ENCODE results near the gene PLCL1. TPM values are rescaled to one million over a fixed set of nuclear protein-coding genes. Genes with fewer than 3 reads are reported as not detected.

Gene PLCL1
- total and polyA plus RNA-seq, 12 donors = 1.6 to 24.0 (median 4.9) TPM

DNA sequence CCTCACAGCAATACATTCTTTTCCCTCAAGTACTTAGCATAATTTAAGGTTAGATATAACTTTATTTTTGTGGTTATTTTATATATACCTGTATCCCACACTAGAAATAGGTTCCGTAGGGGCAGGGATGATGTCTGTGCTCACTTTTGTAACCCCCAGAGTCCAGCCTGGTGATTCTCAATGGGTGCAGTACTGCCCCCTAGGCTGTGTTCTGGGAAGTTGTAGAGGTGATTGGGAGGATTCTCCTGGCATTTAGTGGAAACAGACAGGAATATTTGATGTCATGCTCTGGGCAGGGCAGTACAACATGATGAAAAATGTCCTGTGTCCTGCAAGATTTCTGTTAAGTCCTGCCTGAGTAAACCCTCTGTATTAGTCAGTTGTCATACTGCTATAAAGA, 333.3 kb downstream of the PLCL1 start:
- intact Hi-C loops (cut with DNase I) = loop anchor here in 1 of 2 donors (10.0 kb wide), 1 partner anchor 157 kb away; no protein-coding TSS in a partner anchor
- no peak for TF ChIP-seq POLR2A (IDR thresholded peaks at IDR 0.05)
- TF ChIP-seq, protein P1, sequence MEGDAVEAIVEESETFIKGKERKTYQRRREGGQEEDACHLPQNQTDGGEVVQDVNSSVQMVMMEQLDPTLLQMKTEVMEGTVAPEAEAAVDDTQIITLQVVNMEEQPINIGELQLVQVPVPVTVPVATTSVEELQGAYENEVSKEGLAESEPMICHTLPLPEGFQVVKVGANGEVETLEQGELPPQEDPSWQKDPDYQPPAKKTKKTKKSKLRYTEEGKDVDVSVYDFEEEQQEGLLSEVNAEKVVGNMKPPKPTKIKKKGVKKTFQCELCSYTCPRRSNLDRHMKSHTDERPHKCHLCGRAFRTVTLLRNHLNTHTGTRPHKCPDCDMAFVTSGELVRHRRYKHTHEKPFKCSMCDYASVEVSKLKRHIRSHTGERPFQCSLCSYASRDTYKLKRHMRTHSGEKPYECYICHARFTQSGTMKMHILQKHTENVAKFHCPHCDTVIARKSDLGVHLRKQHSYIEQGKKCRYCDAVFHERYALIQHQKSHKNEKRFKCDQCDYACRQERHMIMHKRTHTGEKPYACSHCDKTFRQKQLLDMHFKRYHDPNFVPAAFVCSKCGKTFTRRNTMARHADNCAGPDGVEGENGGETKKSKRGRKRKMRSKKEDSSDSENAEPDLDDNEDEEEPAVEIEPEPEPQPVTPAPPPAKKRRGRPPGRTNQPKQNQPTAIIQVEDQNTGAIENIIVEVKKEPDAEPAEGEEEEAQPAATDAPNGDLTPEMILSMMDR (IDR thresholded peaks at IDR 0.05) = no peak
- no peaks in the 10 kb centered on the region for H3K36me3 ChIP-seq (replicated peaks in 1 of 2)
- no peaks in the 10 kb centered on the region for H3K9me3 ChIP-seq (replicated peaks in 1 of 3)
- peaks cover 0 to 10% of the 10 kb centered on the region in 2 donors for H3K4me1 ChIP-seq (replicated peaks in 1 of 2)
- no peak overlapping the region for H3K4me3 ChIP-seq
- H3K27me3 ChIP-seq = no peaks in the 10 kb centered on the region
- WGBS, 4 donors = 92 to 100% (median 96%) methylated on average over 1 of the region's 1 CpG
- H3K27ac ChIP-seq = no peak overlapping the region
- no peak for DNase-seq

- TF ChIP-seq, protein P1 (IDR thresholded peaks at IDR 0.05) = no peak
- TF ChIP-seq POLR2A (IDR thresholded peaks at IDR 0.05) = no peak
- Histone ChIP-seq H3K9me3 (replicated peaks in 1 of 3) (no peaks in the 10 kb centered on the region), H3K36me3 (replicated peaks in 1 of 2) (no peaks in the 10 kb centered on the region), H3K4me1 (replicated peaks in 1 of 2) (no peaks in the 10 kb centered on the region), H3K27me3 (no peaks in the 10 kb centered on the region), H3K4me3 (no peak overlapping the region), H3K27ac (no peak overlapping the region)
- no peak for DNase-seq
- 85 to 87% (median 86%) methylated on average over 2 of the region's 2 CpGs for WGBS, 4 donors
- intact Hi-C loops (cut with DNase I) = no loop called here
Measured at GRCh38 chr2:198141726-198142125, 337.3 kb downstream of the PLCL1 start.

DNA sequence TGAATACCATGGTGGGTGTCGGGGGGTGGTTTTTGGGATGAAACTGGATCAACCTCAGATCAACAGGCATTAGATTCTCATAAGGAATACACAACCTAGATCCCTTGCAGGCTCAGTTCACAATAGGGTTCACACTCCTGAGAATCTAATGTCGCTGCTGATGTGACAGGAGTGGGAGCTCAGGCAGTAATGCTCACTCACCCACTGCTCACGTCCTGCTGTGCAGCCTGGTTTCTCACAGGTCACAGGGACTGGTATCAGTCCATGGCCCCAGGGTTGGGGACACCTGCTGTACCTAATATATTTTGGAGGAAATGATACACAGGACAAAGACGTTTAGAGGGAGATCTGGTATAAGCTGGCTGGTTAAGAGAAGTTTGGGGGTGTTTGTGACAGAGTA, 338.8 kb downstream of the PLCL1 start:
- intact Hi-C loops (cut with DNase I) = no loop called here
- no peaks in the 10 kb centered on the region for H3K9me3 ChIP-seq (replicated peaks in 1 of 3)
- no peak for DNase-seq
- H3K4me3 ChIP-seq = no peak overlapping the region
- no peaks in the 10 kb centered on the region for H3K36me3 ChIP-seq (replicated peaks in 1 of 2)
- no peak overlapping the region for H3K27ac ChIP-seq
- WGBS, 4 donors = 75 to 80% (median 78%) methylated on average over 4 of the region's 4 CpGs
- no peak for TF ChIP-seq POLR2A (IDR thresholded peaks at IDR 0.05)
- TF ChIP-seq, protein P1 (IDR thresholded peaks at IDR 0.05) = no peak
- H3K4me1 ChIP-seq (replicated peaks in 1 of 2) = no peaks in the 10 kb centered on the region
- H3K27me3 ChIP-seq = no peaks in the 10 kb centered on the region

DNA sequence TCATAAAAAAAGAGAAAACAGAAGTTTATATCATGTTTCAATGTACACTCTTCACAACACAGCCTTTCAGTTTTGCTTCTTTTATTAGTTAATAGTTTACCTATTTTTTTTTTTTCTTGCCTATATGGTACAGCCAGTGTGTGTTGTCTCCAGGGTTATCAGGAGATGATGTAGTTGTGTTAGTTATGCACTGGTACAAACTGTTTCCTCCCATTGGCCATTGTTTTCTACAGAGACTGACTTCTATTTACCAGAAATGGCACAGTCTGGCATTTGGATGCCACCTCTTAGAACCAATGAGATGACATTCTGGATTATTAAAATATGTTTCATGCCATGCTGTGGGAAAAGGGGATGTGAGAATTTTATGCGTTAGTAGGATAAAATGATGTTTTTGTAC, 339.4 kb downstream of the PLCL1 start:
- Histone ChIP-seq H3K36me3 (replicated peaks in 1 of 2) (no peaks in the 10 kb centered on the region), H3K27me3 (no peaks in the 10 kb centered on the region), H3K4me3 (no peak overlapping the region), H3K9me3 (replicated peaks in 1 of 3) (no peaks in the 10 kb centered on the region), H3K27ac (no peak overlapping the region), H3K4me1 (replicated peaks in 1 of 2) (no peaks in the 10 kb centered on the region)
- DNase-seq = no peak
- intact Hi-C loops (cut with DNase I) = no loop called here
- WGBS, 4 donors = 86 to 90% (median 88%) methylated on average over 1 of the region's 1 CpG
- no peak for TF ChIP-seq POLR2A (IDR thresholded peaks at IDR 0.05)
- TF ChIP-seq, protein P1 (IDR thresholded peaks at IDR 0.05) = no peak

Data from adrenal gland (tissue), 12 donors.